ENCODE measurements around the gene CUBN.

Gene CUBN

GRCh38 chr10:16929069-16929468, 200.5 kb downstream of the CUBN start:
- no peak overlapping the region for H3K4me3 ChIP-seq (ENCODE audit: low read depth, low read length)

GRCh38 chr10:16927546-16927945, 202.1 kb downstream of the CUBN start:
- no peak overlapping the region for H3K4me3 ChIP-seq (ENCODE audit: low read depth, low read length)

GRCh38 chr10:16923726-16924125, 205.9 kb downstream of the CUBN start:
- H3K4me3 ChIP-seq (ENCODE audit: low read depth, low read length), result no peak overlapping the region

DNA sequence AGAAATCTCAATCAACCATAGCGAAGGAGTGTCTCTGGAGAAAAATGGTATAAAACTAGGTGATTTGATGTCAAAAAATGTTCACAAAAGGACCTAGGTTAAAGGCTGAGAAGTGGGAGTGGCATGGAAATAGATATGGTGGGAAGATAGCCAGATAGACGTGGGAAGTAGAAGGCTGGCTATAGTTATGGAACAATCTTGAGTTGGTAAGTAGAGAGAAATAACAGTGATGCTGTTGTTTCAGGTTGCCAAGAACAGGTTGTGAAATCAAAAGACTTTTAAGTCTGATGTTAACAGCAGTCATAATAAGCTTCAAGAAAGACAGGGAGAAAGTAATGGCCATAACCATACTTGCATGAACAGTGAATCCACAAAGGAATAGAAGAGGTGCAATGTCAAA, 206.3 kb downstream of the CUBN start:
- H3K4me3 ChIP-seq (ENCODE audit: low read depth, low read length), result no peak overlapping the region

- H3K4me3 ChIP-seq (ENCODE audit: low read depth, low read length), result no peak overlapping the region
These were observed 210.3 kb downstream of the CUBN start for GRCh38 chr10:16919121-16919982.

DNA sequence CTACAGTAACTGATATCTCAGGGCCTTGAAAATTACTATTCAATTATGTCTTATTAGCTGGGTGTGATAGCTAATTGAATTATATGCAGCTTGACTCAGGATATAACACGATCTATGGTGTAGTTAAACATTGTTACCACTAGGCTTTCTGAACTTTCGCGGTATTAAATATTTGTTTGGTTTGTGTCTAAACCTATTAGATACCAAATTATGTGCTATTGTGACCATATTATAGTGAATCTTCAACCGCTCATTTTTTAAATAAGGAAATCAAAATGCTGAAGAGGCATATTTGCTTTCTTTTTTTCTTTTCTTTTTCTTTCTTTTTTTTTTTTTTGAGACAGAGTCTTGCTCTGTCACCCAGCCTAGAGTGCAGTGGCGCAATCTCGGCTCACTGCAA, 213.1 kb downstream of the CUBN start:
- H3K4me3 ChIP-seq (ENCODE audit: low read depth, low read length), result no peak overlapping the region

DNA sequence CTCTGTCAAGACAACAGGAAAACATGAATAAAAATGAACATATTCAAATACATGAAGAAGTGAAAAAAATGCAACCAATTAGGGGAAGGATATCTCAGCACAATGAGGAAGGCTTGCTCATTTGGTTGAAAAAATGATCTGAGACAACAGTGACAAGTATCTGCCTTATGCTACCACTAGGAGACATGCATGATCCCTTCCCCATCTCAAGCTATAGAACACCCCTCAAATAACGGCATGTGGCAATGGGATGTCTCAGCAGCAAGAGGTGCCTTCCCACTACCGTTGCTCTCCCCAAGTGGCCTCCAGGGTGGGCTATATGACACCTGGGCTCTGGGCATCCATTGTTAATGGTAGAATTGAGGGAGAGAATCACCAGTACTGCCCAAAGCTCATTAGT, 214.3 kb downstream of the CUBN start:
- H3K4me3 ChIP-seq (ENCODE audit: low read depth, low read length), result no peak overlapping the region

DNA sequence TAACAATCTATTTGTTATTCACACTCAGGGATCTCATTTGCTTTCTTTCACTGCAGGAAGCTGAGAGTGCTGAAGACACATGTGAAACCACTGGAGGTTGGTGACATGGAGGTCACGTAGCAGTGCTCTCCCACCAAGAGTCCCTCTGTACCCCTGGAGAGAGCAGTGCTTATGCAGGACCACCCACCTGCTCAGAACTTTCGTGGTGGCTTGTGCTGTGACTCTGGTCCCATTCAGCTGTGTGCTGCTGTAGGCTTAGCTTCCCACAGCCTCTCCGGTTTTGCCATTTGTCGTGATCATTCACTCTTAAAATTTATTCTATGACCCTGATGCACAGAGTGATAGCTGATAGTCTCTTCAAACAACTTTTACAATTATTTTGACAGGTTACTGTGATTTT, 216.3 kb downstream of the CUBN start:
- no peak overlapping the region for H3K4me3 ChIP-seq (ENCODE audit: low read depth, low read length)

- no peak overlapping the region for H3K4me3 ChIP-seq (ENCODE audit: low read depth, low read length)
These were observed 218.8 kb downstream of the CUBN start for GRCh38 chr10:16910793-16911164.

DNA sequence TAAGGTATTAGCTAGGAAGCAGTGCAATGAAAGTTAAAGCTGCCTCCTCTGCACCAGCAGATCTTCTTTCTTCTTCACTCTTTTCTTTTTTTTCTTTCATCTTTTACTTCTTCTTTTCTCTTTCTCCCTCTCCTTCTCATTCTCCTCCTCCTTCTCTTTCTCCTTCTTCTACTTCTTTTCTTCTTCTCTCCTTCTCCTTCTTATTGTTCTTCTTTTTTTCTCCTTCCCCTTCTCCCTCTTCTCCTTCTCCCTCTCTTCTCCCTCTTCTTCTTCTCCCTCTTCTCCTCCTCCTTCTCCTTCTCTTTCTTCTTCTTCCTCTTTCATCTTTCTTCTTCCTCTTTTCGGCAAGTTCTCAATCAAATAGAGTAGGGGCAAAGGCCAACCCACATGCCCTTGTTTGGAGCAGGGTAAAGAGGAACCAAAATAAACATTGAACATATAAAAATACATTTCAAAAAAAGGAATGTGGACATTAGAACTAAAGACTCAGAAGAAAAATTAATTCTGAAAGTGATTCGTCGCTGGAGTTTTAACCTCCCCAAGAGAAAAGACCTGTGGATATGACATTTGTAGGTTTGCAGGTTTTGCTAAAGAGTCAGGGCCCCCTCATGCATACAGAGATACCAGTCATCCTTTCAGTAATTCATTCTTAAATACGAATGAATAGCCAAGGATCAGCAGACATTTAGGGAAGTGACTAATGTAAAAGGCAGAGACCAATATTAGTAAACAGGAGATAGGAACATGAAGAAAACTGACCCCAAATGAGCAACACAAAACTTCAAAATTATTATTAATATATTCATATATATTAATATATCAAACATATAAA, 219.4 kb downstream of the CUBN start:
- H3K4me3 ChIP-seq (ENCODE audit: low read depth, low read length), result no peak overlapping the region

DNA sequence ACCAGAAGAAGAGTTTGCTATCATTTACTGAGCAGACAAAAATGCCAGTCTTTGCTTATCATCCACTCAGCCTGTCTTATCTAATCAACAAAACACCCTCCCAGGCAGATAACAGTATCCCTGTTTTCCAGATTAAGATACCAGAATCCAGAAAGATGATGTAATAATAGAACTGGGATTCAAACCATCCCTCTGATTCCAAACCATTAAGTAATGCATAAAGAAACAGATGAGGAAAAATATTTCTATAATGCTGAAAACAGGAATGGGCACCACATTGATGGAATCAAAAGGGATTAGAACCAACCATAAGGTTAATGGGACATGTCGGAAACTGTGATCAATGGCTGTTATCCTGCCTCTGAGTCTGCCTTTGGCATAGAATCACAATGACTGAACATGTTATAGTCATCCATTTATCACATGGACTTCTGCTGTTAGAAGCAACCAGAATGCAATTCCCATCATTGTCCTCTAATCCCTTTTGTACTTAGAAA, 220.3 kb downstream of the CUBN start:
- H3K4me3 ChIP-seq (ENCODE audit: low read depth, low read length), result no peak overlapping the region

DNA sequence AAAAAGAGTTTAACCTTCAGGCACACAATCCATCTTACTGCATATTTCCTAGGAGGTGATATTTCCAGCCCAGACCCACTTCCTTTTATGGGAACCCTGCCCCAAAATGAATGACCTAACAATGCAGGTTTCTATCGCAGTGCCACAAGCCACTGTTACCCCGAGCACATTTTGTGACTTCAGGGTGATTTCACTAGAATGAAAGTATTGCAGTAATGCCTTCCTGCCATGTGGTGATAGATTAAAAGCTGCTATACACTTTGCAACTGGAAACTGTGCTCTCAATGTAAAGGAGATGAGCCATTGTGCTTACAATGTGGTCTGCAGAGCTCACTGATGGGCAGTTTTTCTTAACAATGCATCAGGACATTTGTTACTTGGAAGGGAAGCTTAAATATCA, 221.9 kb downstream of the CUBN start:
- H3K4me3 ChIP-seq (ENCODE audit: low read depth, low read length), result no peak overlapping the region

GRCh38 chr10:16905320-16905719, 224.3 kb downstream of the CUBN start:
- no peak overlapping the region for H3K4me3 ChIP-seq (ENCODE audit: low read depth, low read length)

- H3K4me3 ChIP-seq (ENCODE audit: low read depth, low read length), result no peak overlapping the region
These were observed 225.0 kb downstream of the CUBN start for GRCh38 chr10:16904639-16905061.

DNA sequence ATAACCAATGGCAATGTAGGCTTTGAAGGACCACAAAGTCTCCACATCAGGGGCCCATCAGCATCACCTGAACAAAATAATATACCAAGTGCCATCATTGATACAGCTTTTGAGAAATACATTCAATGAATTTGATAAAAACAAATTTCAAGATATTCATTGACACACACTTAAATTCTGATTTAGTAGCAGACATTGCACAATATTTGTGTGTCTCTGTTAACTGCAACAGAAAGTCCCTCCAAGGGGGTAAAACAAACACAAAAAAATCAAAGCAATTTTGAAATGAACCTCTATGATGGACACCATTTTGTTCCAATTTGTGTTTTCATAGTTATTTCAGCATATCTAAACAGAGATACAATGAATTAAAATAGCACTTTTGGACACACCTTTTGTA, 225.6 kb downstream of the CUBN start:
- no peak overlapping the region for H3K4me3 ChIP-seq (ENCODE audit: low read depth, low read length)

GRCh38 chr10:16902606-16903005, 227.0 kb downstream of the CUBN start:
- H3K4me3 ChIP-seq (ENCODE audit: low read depth, low read length), result no peak overlapping the region

DNA sequence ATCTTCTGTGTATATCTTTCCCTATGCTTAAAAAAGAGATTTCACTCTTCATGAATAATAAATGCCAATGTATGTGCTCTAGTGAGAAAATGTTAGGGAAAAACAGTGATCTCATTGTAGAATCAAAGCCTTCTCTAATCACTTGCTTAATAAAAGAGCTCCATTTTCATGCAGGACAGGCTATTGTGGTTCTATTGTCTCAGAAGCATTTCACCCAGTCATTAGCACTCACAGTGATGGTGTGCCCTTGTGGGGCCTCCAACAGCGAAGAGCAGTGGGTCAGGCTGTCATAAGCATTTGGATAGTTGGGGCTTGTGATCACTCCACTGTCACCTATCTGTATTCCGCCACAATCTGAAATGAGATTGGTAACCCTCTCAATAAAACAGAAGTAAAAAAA, 228.5 kb downstream of the CUBN start:
- no peak overlapping the region for H3K4me3 ChIP-seq (ENCODE audit: low read depth, low read length)

DNA sequence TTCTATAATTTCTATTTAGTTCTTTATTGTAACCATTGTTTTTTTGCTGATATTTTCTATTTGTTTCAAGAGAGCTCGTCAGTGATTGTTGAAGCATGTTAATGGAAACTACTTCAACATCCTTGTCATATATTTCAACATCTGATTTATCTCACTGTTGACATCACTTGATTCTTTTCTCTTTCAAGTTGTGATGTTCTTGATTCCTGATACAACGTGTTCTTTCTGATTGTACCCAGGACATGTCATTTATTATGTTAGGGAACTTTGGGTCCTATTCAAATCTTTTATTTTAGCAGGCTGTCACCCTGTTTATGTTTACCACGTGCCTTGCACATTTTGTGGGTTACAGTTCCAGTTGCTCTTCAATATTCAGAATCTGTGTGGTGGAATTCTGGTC, 232.6 kb downstream of the CUBN start:
- H3K4me3 ChIP-seq (ENCODE audit: low read depth, low read length), result no peak overlapping the region

DNA sequence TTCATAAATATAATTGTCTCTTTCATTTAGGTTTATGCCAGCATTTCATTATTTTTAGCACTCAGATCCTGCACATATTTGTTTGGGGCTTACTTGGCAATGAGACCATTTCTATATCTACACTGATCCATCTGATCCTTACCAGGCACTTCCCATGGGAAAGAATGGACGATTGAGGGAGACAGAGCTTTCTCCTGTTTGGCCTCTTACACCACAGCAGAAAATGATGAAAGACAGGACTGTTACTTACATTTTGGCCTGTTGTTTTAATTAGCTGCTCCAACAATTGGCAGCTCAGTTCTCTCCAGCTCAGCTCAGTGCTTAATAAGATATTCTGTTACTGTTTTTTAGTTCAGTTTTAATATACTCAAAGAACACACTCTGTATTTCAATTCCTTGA, 234.8 kb downstream of the CUBN start:
- H3K4me3 ChIP-seq (ENCODE audit: low read depth, low read length), result no peak overlapping the region

GRCh38 chr10:16893664-16894063, 235.9 kb downstream of the CUBN start:
- H3K4me3 ChIP-seq (ENCODE audit: low read depth, low read length), result no peak overlapping the region

DNA sequence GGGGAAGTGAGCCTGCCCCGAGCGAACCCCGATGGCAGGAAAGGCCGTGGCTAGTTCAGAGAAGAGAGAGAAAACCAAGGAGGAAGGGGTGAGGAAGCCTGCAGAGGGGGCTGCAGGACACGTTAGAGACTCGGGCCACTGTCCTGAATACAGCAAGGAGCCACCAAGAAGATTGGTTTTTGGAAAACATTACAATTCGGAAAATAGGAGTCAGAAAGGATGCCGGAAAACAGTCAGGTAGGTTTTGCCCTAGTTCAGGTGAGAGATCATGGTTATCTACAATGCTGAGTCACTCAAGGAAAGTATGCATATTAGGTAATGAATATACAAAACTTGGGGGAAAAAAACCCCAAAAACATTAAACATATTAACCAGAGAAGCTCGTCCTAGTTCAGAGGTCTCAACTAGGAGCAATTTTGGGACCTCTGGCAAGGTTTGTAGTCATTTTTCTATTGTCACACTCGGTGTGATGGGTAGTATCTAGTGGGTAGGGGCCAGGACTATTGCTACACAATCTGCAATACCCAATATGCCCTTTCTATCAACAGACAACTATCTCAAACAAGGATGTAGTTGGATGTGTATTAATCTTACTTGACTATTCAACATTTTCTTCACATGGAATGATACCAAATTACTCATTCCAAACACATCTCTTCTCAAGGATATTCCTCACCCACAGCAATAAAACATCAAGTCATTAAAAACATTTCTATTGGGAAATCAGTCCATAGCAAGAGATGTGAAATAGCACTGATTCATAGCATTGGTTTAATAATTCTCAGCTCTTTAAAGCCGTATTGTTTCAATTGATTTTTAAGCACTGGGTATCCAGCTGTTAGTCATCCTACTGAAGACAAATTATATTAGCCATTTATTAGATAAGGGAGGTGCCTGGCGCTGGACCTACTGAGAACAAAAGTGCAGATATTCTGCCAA, 238.0 kb downstream of the CUBN start:
- no peak overlapping the region for H3K4me3 ChIP-seq (ENCODE audit: low read depth, low read length)
